SW480 (cell line): ENCODE measurements around the gene USP17L18.
"Not testable (repeated sequence)": the region's sequence is repeated elsewhere in the genome, so short reads cannot be mapped to it uniquely, and the experiment has no call there.

ENCODE experiments used
- DNase-seq: peaks from one replicate; pipeline ENCODE4 v3.0.0-alpha.2; 2016; ENCODE audit warnings: low spot score

USP17L18 gene, protein sequence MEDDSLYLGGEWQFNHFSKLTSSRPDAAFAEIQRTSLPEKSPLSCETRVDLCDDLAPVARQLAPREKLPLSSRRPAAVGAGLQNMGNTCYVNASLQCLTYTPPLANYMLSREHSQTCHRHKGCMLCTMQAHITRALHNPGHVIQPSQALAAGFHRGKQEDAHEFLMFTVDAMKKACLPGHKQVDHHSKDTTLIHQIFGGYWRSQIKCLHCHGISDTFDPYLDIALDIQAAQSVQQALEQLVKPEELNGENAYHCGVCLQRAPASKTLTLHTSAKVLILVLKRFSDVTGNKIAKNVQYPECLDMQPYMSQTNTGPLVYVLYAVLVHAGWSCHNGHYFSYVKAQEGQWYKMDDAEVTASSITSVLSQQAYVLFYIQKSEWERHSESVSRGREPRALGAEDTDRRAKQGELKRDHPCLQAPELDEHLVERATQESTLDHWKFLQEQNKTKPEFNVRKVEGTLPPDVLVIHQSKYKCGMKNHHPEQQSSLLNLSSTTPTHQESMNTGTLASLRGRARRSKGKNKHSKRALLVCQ

DNA sequence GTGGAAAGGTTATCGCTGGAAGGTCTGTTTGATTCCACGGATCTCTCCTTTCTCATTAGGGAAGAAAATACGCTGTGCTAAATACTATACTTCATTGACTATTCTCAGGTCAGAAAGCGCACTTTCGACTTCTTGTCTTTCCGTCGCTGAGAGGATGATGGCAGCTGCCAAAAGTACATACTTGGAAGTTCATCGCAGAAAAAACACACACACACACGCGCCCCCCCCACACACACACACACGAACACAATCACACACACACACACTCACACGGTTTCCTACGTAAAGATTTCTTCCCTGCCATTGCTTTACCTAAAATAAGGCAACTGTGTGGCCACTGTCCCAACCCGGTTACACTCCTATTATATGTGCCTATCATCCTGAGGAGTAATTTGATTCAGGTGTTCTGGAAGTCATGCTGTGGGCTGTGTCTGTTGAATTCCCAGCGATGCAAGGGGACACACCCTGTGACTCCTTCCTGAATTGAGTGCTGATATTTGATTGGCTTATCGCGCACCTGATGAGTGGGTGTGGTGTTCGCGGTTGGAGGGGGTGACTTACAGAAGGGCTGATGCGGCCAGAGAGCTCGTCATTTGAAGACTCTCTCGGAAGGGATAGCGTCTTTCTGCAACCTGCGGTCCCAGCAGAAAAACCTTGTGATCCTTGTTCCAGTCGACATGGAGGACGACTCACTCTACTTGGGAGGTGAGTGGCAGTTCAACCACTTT, at the start of gene USP17L18:
TSS of gene USP17L18 (plus strand) at position 678 of the 728 bp plus-strand sequence. CDS start at position 678, 0 bp downstream.
- DNase-seq, result not testable (repeated sequence)

DNA sequence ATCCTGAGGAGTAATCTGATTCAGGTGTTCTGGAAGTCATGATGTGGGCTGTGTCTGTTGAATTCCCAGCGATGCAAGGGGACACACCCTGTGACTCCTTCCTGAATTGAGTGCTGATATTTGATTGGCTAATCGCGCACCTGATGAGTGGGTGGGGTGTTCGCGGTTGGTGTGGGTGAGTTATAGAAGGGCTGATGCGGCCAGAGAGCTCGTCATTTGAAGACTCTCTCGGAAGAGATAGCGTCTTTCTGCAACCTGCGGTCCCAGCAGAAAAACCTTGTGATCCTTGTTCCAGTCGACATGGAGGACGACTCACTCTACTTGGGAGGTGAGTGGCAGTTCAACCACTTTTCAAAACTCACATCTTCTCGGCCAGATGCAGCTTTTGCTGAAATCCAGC, 38.1 kb upstream of the USP17L18 start, which contains the start of gene USP17L10:
TSS of gene USP17L10 (plus strand) at position 301 of the 400 bp plus-strand sequence. CDS start at position 301, 0 bp downstream.
- DNase-seq, result not testable (repeated sequence)

DNA sequence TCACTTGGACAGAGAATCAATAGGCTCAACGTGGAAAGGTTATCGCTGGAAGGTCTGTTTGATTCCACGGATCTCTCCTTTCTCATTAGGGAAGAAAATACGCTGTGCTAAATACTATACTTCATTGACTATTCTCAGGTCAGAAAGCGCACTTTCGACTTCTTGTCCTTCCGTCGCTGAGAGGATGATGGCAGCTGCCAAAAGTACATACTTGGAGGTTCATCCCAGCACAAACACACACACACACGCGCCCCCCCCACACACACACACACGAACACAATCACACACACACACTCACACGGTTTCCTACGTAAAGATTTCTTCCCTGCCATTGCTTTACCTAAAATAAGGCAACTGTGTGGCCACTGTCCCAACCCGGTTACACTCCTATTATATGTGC, 33.7 kb upstream of the USP17L18 start:
- not testable (repeated sequence) for DNase-seq

DNA sequence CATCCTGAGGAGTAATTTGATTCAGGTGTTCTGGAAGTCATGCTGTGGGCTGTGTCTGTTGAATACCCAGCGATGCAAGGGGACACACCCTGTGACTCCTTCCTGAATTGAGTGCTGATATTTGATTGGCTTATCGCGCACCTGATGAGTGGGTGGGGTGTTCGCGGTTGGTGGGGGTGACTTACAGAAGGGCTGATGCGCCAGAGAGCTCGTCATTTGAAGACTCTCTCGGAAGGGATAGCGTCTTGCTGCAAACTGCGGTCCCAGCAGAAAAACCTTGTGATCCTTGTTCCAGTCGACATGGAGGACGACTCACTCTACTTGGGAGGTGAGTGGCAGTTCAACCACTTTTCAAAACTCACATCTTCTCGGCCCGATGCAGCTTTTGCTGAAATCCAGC, 33.3 kb upstream of the USP17L18 start, which contains the start of gene USP17L11:
TSS of gene USP17L11 (plus strand) at position 301 of the 400 bp plus-strand sequence. CDS start at position 301, 0 bp downstream.
- DNase-seq, result not testable (repeated sequence)

DNA sequence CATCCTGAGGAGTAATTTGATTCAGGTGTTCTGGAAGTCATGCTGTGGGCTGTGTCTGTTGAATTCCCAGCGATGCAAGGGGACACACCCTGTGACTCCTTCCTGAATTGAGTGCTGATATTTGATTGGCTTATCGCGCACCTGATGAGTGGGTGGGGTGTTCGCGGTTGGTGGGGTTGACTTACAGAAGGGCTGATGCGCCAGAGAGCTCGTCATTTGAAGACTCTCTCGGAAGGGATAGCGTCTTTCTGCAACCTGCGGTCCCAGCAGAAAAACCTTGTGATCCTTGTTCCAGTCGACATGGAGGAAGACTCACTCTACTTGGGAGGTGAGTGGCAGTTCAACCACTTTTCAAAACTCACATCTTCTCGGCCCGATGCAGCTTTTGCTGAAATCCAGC, 28.6 kb upstream of the USP17L18 start, which contains the start of gene USP17L12:
TSS of gene USP17L12 (plus strand) at position 301 of the 400 bp plus-strand sequence. CDS start at position 301, 0 bp downstream.
- not testable (repeated sequence) for DNase-seq

DNA sequence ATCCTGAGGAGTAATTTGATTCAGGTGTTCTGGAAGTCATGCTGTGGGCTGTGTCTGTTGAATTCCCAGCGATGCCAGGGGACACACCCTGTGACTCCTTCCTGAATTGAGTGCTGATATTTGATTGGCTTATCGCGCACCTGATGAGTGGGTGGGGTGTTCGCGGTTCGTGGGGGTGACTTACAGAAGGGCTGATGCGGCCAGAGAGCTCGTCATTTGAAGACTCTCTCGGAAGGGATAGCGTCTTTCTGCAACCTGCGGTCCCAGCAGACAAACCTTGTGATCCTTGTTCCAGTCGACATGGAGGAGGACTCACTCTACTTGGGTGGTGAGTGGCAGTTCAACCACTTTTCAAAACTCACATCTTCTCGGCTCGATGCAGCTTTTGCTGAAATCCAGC, 23.8 kb upstream of the USP17L18 start, which contains the start of gene USP17L13:
TSS of gene USP17L13 (plus strand) at position 301 of the 400 bp plus-strand sequence. CDS start at position 301, 0 bp downstream.
- DNase-seq, result not testable (repeated sequence)

DNA sequence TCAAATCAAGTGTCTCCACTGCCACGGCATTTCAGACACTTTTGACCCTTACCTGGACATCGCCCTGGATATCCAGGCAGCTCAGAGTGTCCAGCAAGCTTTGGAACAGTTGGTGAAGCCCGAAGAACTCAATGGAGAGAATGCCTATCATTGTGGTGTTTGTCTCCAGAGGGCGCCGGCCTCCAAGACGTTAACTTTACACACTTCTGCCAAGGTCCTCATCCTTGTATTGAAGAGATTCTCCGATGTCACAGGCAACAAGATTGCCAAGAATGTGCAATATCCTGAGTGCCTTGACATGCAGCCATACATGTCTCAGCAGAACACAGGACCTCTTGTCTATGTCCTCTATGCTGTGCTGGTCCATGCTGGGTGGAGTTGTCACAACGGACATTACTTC, 18.2 kb upstream of the USP17L18 start:
- not testable (repeated sequence) for DNase-seq

DNA sequence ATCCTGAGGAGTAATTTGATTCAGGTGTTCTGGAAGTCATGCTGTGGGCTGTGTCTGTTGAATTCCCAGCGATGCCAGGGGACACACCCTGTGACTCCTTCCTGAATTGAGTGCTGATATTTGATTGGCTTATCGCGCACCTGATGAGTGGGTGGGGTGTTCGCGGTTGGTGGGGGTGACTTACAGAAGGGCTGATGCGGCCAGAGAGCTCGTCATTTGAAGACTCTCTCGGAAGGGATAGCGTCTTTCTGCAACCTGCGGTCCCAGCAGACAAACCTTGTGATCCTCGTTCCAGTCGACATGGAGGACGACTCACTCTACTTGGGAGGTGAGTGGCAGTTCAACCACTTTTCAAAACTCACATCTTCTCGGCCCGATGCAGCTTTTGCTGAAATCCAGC, 14.3 kb upstream of the USP17L18 start, which contains the start of gene USP17L15:
TSS of gene USP17L15 (plus strand) at position 301 of the 400 bp plus-strand sequence. CDS start at position 301, 0 bp downstream.
- DNase-seq, result not testable (repeated sequence)

DNA sequence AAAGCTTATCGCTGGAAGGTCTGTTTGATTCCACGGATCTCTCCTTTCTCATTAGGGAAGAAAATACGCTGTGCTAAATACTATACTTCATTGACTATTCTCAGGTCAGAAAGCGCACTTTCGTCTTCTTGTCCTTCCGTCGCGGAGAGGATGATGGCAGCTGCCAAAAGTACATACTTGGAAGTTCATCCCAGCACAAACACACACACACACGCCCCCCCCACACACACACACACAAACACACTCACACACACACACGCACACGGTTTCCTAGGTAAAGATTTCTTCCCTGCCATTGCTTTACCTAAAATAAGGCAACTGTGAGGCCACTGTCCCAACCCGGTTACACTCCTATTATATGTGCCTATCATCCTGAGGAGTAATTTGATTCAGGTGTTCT, 10.0 kb upstream of the USP17L18 start:
- not testable (repeated sequence) for DNase-seq

DNA sequence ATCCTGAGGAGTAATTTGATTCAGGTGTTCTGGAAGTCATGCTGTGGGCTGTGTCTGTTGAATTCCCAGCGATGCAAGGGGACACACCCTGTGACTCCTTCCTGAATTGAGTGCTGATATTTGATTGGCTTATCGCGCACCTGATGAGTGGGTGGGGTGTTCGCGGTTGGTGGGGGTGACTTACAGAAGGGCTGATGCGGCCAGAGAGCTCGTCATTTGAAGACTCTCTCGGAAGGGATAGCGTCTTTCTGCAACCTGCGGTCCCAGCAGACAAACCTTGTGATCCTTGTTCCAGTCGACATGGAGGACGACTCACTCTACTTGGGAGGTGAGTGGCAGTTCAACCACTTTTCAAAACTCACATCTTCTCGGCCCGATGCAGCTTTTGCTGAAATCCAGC, 4.9 kb upstream of the USP17L18 start, which contains the start of gene USP17L17:
TSS of gene USP17L17 (plus strand) at position 301 of the 400 bp plus-strand sequence. CDS start at position 301, 0 bp downstream.
- DNase-seq, result not testable (repeated sequence)

DNA sequence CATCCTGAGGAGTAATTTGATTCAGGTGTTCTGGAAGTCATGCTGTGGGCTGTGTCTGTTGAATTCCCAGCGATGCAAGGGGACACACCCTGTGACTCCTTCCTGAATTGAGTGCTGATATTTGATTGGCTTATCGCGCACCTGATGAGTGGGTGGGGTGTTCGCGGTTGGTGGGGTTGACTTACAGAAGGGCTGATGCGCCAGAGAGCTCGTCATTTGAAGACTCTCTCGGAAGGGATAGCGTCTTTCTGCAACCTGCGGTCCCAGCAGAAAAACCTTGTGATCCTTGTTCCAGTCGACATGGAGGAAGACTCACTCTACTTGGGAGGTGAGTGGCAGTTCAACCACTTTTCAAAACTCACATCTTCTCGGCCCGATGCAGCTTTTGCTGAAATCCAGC, 4.6 kb downstream of the USP17L18 start, which contains the start of gene USP17L19:
TSS of gene USP17L19 (plus strand) at position 301 of the 400 bp plus-strand sequence. CDS start at position 301, 0 bp downstream.
- not testable (repeated sequence) for DNase-seq

DNA sequence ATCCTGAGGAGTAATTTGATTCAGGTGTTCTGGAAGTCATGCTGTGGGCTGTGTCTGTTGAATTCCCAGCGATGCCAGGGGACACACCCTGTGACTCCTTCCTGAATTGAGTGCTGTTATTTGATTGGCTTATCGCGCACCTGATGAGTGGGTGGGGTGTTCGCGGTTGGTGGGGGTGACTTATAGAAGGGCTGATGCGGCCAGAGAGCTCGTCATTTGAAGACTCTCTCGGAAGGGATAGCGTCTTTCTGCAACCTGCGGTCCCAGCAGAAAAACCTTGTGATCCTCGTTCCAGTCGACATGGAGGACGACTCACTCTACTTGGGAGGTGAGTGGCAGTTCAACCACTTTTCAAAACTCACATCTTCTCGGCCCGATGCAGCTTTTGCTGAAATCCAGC, 9.4 kb downstream of the USP17L18 start, which contains the start of gene USP17L20:
TSS of gene USP17L20 (plus strand) at position 301 of the 400 bp plus-strand sequence. CDS start at position 301, 0 bp downstream.
- not testable (repeated sequence) for DNase-seq

DNA sequence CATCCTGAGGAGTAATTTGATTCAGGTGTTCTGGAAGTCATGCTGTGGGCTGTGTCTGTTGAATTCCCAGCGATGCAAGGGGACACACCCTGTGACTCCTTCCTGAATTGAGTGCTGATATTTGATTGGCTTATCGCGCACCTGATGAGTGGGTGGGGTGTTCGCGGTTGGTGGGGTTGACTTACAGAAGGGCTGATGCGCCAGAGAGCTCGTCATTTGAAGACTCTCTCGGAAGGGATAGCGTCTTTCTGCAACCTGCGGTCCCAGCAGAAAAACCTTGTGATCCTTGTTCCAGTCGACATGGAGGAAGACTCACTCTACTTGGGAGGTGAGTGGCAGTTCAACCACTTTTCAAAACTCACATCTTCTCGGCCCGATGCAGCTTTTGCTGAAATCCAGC, 14.1 kb downstream of the USP17L18 start, which contains the start of gene USP17L21:
TSS of gene USP17L21 (plus strand) at position 301 of the 400 bp plus-strand sequence. CDS start at position 301, 0 bp downstream.
- not testable (repeated sequence) for DNase-seq

DNA sequence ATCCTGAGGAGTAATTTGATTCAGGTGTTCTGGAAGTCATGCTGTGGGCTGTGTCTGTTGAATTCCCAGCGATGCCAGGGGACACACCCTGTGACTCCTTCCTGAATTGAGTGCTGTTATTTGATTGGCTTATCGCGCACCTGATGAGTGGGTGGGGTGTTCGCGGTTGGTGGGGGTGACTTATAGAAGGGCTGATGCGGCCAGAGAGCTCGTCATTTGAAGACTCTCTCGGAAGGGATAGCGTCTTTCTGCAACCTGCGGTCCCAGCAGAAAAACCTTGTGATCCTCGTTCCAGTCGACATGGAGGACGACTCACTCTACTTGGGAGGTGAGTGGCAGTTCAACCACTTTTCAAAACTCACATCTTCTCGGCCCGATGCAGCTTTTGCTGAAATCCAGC, 18.9 kb downstream of the USP17L18 start, which contains the start of gene USP17L22:
TSS of gene USP17L22 (plus strand) at position 301 of the 400 bp plus-strand sequence. CDS start at position 301, 0 bp downstream.
- DNase-seq, result not testable (repeated sequence)

DNA sequence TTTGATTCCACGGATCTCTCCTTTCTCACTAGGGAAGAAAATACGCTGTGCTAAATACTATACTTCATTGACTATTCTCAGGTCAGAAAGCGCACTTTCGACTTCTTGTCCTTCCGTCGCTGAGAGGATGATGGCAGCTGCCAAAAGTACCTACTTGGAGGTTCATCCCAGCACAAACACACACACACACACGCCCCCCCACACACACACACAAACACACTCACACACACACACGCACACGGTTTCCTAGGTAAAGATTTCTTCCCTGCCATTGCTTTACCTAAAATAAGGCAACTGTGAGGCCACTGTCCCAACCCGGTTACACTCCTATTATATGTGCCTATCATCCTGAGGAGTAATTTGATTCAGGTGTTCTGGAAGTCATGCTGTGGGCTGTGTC, 23.3 kb downstream of the USP17L18 start:
- not testable (repeated sequence) for DNase-seq
